ENCODE measurements around the gene TRERF1.

GRCh38 chr6:42281570-42281969 lies 170.2 kb downstream of the TRERF1 start:
- no peak for TF ChIP-seq CTCF (IDR thresholded peaks at IDR 0.05)
- TF ChIP-seq EP300 (IDR thresholded peaks at IDR 0.05; ENCODE audit: low read depth), result no peak
- no peak for TF ChIP-seq POLR2A (IDR thresholded peaks at IDR 0.05)
- TF ChIP-seq POLR2AphosphoS5 (IDR thresholded peaks at IDR 0.05), result no peak

Measured in transverse colon (tissue), 4 donors.